Trophoblast cell (in vitro differentiated cells and primary cell): ENCODE data around the gene RASA3.

Experiments used
- DNase-seq, 2 donors: peaks; one replicate each; pipeline ENCODE4 v3.0.0-alpha.2; 2016
- H2AFZ ChIP-seq: 2 replicates; pipeline ENCODE4 v1.6.1; 2013; ENCODE audit warnings: low read length, moderate library complexity, mild to moderate bottlenecking; ENCODE audit not compliant: insufficient read depth, poor library complexity
- H2AK5ac ChIP-seq: 2 replicates; pipeline ENCODE4 v1.6.1; 2013; ENCODE audit warnings: mild to moderate bottlenecking, low read length
- H2BK120ac ChIP-seq: 2 replicates; pipeline ENCODE4 v1.6.1; 2013; ENCODE audit warnings: low read length, mild to moderate bottlenecking, moderate library complexity; ENCODE audit not compliant: insufficient read depth, poor library complexity
- H2BK12ac ChIP-seq: 2 replicates; pipeline ENCODE4 v1.6.1; 2013; ENCODE audit warnings: mild to moderate bottlenecking, low read length, moderate library complexity
- H2BK5ac ChIP-seq: 2 replicates; pipeline ENCODE4 v1.6.1; 2013; ENCODE audit warnings: low read length, low read depth, moderate library complexity, mild to moderate bottlenecking; ENCODE audit not compliant: poor library complexity
- H3K14ac ChIP-seq: 2 replicates; pipeline ENCODE4 v1.6.1; 2013; ENCODE audit warnings: mild to moderate bottlenecking, low read length
- H3K18ac ChIP-seq: 2 replicates; pipeline ENCODE4 v1.6.1; 2013; ENCODE audit warnings: mild to moderate bottlenecking, low read length
- H3K23ac ChIP-seq: 2 replicates; pipeline ENCODE4 v1.6.1; 2013; ENCODE audit warnings: low read length
- H3K27ac ChIP-seq: 2 replicates; pipeline ENCODE4 v1.5.1; 2013; ENCODE audit warnings: low read depth, mild to moderate bottlenecking, inconsistent platforms, low read length, moderate library complexity
- H3K27me3 ChIP-seq: 2 replicates; pipeline ENCODE4 v1.6.1; 2013; ENCODE audit warnings: inconsistent platforms, mild to moderate bottlenecking, low read length, moderate library complexity; ENCODE audit not compliant: insufficient read depth
- H3K36me3 ChIP-seq, 2 experiments: 1 replicate in 1 of 2; 2 replicates in 1 of 2; pipeline ENCODE4 v1.6.1; 2013; ENCODE audit warnings: low read length in 2 of 2, mild to moderate bottlenecking in 2 of 2, moderate library complexity in 1 of 2; ENCODE audit not compliant: insufficient read depth in 2 of 2, control insufficient read depth in 1 of 2
- H3K4ac ChIP-seq: 2 replicates; pipeline ENCODE4 v1.6.1; 2013; ENCODE audit warnings: low read depth, mild to moderate bottlenecking, low read length, moderate library complexity
- H3K4me1 ChIP-seq, 2 experiments: 1 replicate in 1 of 2; 2 replicates in 1 of 2; pipeline ENCODE4 v1.6.1; 2013; ENCODE audit warnings: low read length in 2 of 2, mild to moderate bottlenecking in 2 of 2, moderate library complexity in 1 of 2; ENCODE audit not compliant: insufficient read depth in 2 of 2, control insufficient read depth in 1 of 2
- H3K4me2 ChIP-seq: 2 replicates; pipeline ENCODE4 v1.6.1; 2013; ENCODE audit warnings: inconsistent platforms, mild to moderate bottlenecking, low read length, moderate library complexity
- H3K4me3 ChIP-seq: 2 replicates; pipeline ENCODE4 v1.5.1; 2013; ENCODE audit warnings: mild to moderate bottlenecking, low read depth, low read length, inconsistent platforms
- H3K79me1 ChIP-seq: one replicate; pipeline ENCODE4 v1.6.1; 2013; ENCODE audit warnings: low read length
- H3K79me2 ChIP-seq: 2 replicates; pipeline ENCODE4 v1.6.1; 2013; ENCODE audit warnings: low read length, mild to moderate bottlenecking; ENCODE audit not compliant: control insufficient read depth, insufficient read depth, poor library complexity
- H3K9ac ChIP-seq: 2 replicates; pipeline ENCODE4 v1.6.1; 2013; ENCODE audit warnings: mild to moderate bottlenecking, low read length
- H3K9me3 ChIP-seq: 2 replicates; pipeline ENCODE4 v1.6.1; 2013; ENCODE audit warnings: low read depth, mild to moderate bottlenecking, control low read depth, inconsistent platforms, low read length; ENCODE audit not compliant: insufficient read depth
- H4K12ac ChIP-seq: 2 replicates; pipeline ENCODE4 v1.6.1; 2013; ENCODE audit warnings: low read depth, mild to moderate bottlenecking, low read length, moderate library complexity
- H4K8ac ChIP-seq: 2 replicates; pipeline ENCODE4 v1.6.1; 2013; ENCODE audit warnings: low read depth, mild to moderate bottlenecking, low read length, moderate library complexity
- H4K91ac ChIP-seq: one replicate; pipeline ENCODE4 v1.6.1; 2013; ENCODE audit warnings: low read depth, mild to moderate bottlenecking, low read length, moderate library complexity
- WGBS: extraction: QIAGEN DNeasy Blood & Tissue Kit; methylation state at CpG from one replicate; pipeline ENCODE4 v1.1.7; 2013; ENCODE audit warnings: missing lambda C conversion rate; ENCODE audit not compliant: insufficient read length, insufficient coverage; ENCODE audit errors: extremely low coverage; 5-methylcytosine and 5-hydroxymethylcytosine counted together

RASA3 gene

GRCh38 chr13:114154476-114154875 lies 22.1 kb upstream of the RASA3 start:
- no peak overlapping the region for H4K91ac ChIP-seq
- H3K23ac ChIP-seq: no peak overlapping the region
- no peaks in the 10 kb centered on the region for H3K27me3 ChIP-seq
- no peak overlapping the region for H3K4me3 ChIP-seq
- no peak overlapping the region for H3K9ac ChIP-seq
- H2BK120ac ChIP-seq: no peak overlapping the region
- no CpG with 5 or more reads among the region's 9 CpGs for WGBS
- DNase-seq: no peak
- H4K8ac ChIP-seq: no peak overlapping the region
- no peak overlapping the region for H3K14ac ChIP-seq
- no peaks in the 10 kb centered on the region for H3K4me1 ChIP-seq
- H3K4me2 ChIP-seq: no peak overlapping the region
- no peak overlapping the region for H2AK5ac ChIP-seq
- H3K9me3 ChIP-seq: peaks cover 3% of the 10 kb centered on the region
- no peak overlapping the region for H2BK5ac ChIP-seq
- no peaks in the 10 kb centered on the region for H3K79me1 ChIP-seq
- H3K27ac ChIP-seq: no peak overlapping the region
- no peaks in the 10 kb centered on the region for H3K36me3 ChIP-seq
- no peak overlapping the region for H4K12ac ChIP-seq
- H2BK12ac ChIP-seq: no peak overlapping the region
- H3K79me2 ChIP-seq: no peaks in the 10 kb centered on the region
- no peak overlapping the region for H3K18ac ChIP-seq
- H3K4ac ChIP-seq: no peak overlapping the region
- no peak overlapping the region for H2AFZ ChIP-seq

GRCh38 chr13:114153485-114154080 lies 21.2 kb upstream of the RASA3 start:
- H2AK5ac ChIP-seq: no peak overlapping the region
- no peak overlapping the region for H3K14ac ChIP-seq
- H2BK12ac ChIP-seq: no peak overlapping the region
- no CpG with 5 or more reads among the region's 6 CpGs for WGBS
- H2BK120ac ChIP-seq: no peak overlapping the region
- H3K9ac ChIP-seq: no peak overlapping the region
- H4K8ac ChIP-seq: no peak overlapping the region
- no peak overlapping the region for H2BK5ac ChIP-seq
- no peaks in the 10 kb centered on the region for H3K4me1 ChIP-seq
- peaks cover 4% of the 10 kb centered on the region for H3K9me3 ChIP-seq
- H2AFZ ChIP-seq: no peak overlapping the region
- H3K36me3 ChIP-seq: no peaks in the 10 kb centered on the region
- no peaks in the 10 kb centered on the region for H3K27me3 ChIP-seq
- no peak overlapping the region for H3K23ac ChIP-seq
- no peak overlapping the region for H4K12ac ChIP-seq
- H3K4ac ChIP-seq: no peak overlapping the region
- H3K27ac ChIP-seq: no peak overlapping the region
- H3K79me2 ChIP-seq: no peaks in the 10 kb centered on the region
- no peak overlapping the region for H3K18ac ChIP-seq
- no peaks in the 10 kb centered on the region for H3K79me1 ChIP-seq
- H4K91ac ChIP-seq: no peak overlapping the region
- no peak for DNase-seq
- no peak overlapping the region for H3K4me2 ChIP-seq
- no peak overlapping the region for H3K4me3 ChIP-seq

- H3K36me3 ChIP-seq: no peaks in the 10 kb centered on the region
- H2AK5ac ChIP-seq: no peak overlapping the region
- H4K12ac ChIP-seq: no peak overlapping the region
- H3K23ac ChIP-seq: no peak overlapping the region
- H3K14ac ChIP-seq: no peak overlapping the region
- no peak overlapping the region for H3K27ac ChIP-seq
- no peak overlapping the region for H4K91ac ChIP-seq
- H2BK5ac ChIP-seq: no peak overlapping the region
- no peak overlapping the region for H2BK12ac ChIP-seq
- no peaks in the 10 kb centered on the region for H3K79me2 ChIP-seq
- H3K4me2 ChIP-seq: no peak overlapping the region
- H3K9ac ChIP-seq: no peak overlapping the region
- no peak overlapping the region for H2BK120ac ChIP-seq
- peaks cover 6% of the 10 kb centered on the region for H3K9me3 ChIP-seq
- H4K8ac ChIP-seq: no peak overlapping the region
- no peaks in the 10 kb centered on the region for H3K4me1 ChIP-seq
- H3K4ac ChIP-seq: no peak overlapping the region
- no peak overlapping the region for H2AFZ ChIP-seq
- no peak for DNase-seq
- WGBS: no CpG with 5 or more reads among the region's 20 CpGs
- H3K27me3 ChIP-seq: no peaks in the 10 kb centered on the region
- H3K79me1 ChIP-seq: no peaks in the 10 kb centered on the region
- H3K4me3 ChIP-seq: no peak overlapping the region
- no peak overlapping the region for H3K18ac ChIP-seq
Observed at GRCh38 chr13:114152831-114153371, 20.5 kb upstream of the RASA3 start.

GRCh38 chr13:114152285-114152645 lies 19.8 kb upstream of the RASA3 start:
- Histone ChIP-seq H2AK5ac (no peak overlapping the region), H3K9ac (no peak overlapping the region), H3K9me3 (peaks cover 6% of the 10 kb centered on the region), H4K8ac (no peak overlapping the region), H2BK12ac (no peak overlapping the region), H3K4me1 (no peaks in the 10 kb centered on the region), H3K4me2 (no peak overlapping the region), H3K36me3 (no peaks in the 10 kb centered on the region), H2AFZ (no peak overlapping the region), H3K79me2 (no peaks in the 10 kb centered on the region), H3K18ac (no peak overlapping the region), H3K4me3 (no peak overlapping the region), H3K4ac (no peak overlapping the region), H3K27ac (no peak overlapping the region), H2BK5ac (no peak overlapping the region), H2BK120ac (no peak overlapping the region), H4K91ac (no peak overlapping the region), H3K14ac (no peak overlapping the region), H3K27me3 (no peaks in the 10 kb centered on the region), H3K23ac (no peak overlapping the region), H3K79me1 (no peaks in the 10 kb centered on the region), H4K12ac (no peak overlapping the region)
- DNase-seq: no peak
- WGBS: no CpG with 5 or more reads among the region's 7 CpGs
